Retina (tissue), 1 donor: Measurements from ENCODE around the gene ARID3C.
A peak's percentile ranks its signal among the peaks of the same experiment; 100 is the strongest.
"Not testable (repeated sequence)": the region's sequence is repeated elsewhere in the genome, so short reads cannot be mapped to it uniquely, and the experiment has no call there.

Source experiments
- DNase-seq: peaks from one replicate; pipeline ENCODE4 v3.0.0-alpha.2; 2016

ARID3C gene

DNA sequence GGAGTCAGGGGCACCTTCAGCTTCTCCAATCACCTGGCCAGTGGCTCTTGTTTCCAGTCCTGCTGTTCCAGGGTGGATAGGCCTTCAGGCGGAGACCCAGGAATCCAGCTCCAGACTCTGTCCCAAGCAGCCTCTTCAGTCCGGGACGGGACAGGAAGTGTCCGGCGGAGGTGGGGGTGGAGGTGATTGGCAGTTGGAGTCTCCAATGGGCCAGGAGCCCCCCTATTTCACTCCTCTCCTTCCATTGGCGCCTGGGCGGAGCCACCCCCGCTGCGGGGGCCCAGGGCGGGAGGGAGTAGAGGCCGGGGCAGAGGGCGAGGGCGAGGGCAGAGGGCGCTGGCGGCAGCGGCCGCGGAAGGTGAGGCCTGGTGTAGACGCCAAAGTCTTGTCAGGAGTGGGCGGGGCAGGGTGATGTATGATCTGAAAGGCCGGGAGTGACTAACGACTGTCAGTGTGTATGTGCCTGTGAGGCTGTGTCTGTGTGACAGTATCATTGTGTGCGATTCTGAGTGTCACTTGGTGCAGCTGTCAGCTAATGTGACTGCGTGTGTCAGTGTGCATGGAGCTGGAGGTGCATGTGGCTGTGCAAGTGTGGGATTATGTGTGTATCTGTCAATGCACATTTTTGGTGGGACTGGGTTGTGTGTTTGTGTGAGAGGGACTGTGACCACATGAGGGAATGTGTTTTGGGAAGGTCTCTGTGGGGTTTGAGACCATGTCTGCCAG, 23.2 kb upstream of the ARID3C start, which contains the start of gene IL11RA:
IL11RA (plus strand) TSS at position 310 of the 726 bp plus-strand sequence. CDS start 3,033 bp downstream, outside the sequence.
- DNase-seq, result peak; percentile 71

DNA sequence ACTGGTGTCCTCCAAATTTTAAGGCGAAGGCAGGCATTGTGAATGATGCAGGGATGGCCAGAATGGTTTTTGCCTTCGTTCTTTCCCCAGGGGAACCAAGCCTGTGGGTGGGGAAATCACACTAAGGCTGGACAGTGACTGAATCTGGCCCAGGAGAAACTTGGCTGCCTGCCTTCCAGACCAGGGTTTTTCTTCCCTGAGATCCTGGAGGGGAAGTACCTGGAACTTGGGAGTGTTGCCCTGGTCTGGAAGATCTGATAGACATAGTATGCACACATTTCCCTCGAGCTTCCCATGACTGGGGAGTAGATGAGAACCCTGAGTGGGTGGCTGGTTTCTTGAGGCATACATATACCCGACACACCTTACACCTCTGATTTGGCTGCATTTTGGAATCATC, 22.5 kb upstream of the ARID3C start:
- DNase-seq, result no peak

DNA sequence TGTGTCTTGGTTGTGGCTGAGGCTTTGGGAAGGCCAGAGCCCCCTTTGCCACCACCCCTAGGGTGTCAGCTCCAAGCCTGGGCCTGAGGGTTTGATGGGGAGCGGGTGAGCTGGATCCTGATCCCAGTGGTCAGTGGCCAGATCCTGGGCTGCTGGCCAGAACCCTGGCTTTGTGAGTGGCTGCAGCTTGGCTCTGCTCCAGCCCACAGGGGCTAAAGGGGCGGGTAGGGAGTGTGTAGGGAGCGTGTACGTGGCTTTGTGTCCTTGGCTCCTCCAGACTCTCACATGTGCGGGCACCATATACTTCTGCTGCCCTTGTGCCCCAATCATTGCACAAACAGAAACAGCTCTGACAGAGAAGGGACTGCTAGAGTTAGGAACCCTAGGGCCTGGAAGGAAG, 21.9 kb upstream of the ARID3C start:
- DNase-seq, result no peak

DNA sequence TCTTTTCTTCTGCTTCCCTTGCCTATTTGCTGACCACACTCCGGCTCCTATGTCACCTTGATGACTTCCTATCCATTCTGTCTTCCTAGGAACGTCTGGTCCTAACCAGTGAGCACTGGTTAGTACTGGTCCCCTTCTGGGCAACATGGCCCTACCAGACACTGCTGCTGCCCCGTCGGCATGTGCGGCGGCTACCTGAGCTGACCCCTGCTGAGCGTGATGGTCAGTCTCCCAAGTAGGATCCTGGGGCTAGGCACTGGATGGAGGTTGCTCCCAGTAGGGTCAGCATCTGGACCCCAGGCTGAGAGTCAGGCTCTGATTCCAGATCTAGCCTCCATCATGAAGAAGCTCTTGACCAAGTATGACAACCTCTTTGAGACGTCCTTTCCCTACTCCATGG, 19.8 kb upstream of the ARID3C start:
- DNase-seq, result no peak

DNA sequence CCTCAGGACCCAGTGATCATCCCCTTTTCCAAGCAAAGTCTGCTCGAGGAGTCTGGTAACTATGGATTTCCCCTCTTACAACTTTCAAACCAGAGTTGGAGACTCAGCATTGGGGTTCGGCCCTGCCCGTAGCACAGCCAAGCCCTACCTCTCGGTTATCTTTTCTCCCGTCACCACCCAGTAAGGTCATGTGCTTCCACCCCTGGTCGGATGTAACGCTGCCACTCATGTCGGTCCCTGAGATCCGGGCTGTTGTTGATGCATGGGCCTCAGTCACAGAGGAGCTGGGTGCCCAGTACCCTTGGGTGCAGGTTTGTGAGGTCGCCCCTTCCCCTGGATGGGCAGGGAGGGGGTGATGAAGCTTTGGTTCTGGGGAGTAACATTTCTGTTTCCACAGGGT, 18.8 kb upstream of the ARID3C start:
- DNase-seq, result no peak

DNA sequence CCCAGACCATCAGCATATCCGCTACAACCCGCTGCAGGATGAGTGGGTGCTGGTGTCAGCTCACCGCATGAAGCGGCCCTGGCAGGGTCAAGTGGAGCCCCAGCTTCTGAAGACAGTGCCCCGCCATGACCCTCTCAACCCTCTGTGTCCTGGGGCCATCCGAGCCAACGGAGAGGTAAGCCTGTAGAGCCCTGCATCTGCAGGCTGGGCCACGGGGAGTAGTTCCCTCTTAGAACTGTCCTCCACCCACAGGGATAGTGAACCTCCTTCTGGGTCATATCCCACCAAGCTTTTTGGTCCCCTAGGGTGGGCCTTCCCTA, 18.2 kb upstream of the ARID3C start:
- DNase-seq, result no peak

DNA sequence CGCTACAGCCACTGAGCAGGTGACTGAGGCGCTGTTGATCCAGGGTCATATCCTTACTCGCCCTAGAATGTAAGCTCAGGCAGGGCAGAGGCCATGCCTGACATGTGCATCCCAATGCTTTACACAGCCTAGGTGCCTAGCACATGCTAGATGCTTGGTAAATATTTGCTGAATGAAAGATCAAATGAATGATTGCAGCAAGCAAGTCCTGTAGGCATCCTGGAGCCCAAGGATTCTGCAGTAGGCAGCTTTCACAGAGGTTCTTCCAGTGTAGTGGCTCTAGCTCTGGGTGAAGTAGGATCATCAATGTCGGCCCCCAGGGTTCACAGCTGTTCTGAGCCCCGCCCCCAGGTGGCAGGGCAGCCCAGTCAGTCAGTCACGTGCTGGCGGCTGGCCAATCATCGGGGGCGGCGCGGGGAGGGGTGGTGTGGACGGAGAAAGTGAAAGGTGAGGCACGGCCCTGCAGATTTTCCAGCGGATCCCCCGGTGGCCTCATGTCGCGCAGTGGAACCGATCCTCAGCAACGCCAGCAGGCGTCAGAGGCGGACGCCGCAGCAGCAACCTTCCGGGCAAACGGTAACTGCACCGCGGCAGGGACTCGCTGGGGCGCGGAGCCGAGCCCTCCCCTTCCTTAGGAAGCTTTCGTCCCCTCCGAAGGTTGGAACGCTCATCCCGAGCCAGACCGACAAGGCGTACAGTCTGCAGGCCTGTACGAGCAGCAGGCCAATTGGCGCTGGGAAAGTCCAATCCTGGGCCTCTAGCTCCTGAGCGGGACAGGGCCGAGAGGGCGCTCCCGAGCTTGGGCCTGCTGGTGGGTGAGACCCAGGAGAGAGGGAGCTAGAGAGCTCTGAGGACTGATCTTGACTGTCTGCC, 17.6 kb upstream of the ARID3C start, which contains the start of gene GALT:
GALT (plus strand) TSS at position 465 of the 873 bp plus-strand sequence; CDS start at position 495, 30 bp downstream.
- peak; percentile 96 for DNase-seq

DNA sequence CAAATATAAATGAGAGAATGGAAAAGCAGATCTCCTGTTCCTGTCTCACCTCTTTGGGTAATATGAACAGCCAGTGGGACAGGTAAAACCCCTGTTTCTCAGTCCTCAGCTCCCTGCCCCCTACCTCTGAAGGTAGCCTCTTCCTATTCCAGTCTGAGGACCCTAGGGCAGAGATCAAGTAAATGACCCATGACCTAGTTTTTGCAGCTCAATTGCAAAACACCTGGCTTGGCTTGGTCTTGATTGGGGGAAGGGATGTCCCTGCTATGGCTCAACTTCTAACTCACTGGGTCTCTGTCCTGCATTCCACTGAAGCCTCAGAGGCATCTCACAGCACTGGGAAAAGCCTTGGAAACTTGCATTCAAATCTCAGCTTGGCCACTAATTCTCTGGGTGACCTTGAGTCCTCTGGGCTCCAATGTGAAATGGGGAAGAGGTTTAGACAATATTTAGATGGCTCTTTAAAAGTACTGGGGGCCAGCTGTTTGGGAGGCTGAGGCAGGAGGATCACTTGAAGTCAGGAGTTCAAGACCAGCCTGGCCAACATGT, 16.0 kb upstream of the ARID3C start:
- no peak for DNase-seq

DNA sequence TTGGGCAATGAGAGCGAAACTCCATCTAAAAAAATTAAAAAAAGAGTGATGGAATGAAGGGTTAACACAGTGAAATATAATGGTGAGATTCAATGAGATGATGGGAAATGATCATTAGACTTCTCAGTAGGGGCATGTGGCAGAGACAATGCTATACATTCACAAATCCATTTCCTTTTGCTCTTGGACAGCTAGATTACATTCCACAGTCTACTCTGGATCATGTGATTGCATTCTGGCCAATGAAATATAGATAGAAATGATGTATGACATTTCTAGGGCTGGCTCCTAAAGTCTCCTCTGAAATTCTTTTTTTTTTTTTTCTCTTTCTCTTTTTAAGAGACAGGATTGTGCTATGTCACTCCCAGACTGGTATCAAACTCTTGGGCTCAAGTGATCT, 13.8 kb upstream of the ARID3C start:
- DNase-seq, result no peak

DNA sequence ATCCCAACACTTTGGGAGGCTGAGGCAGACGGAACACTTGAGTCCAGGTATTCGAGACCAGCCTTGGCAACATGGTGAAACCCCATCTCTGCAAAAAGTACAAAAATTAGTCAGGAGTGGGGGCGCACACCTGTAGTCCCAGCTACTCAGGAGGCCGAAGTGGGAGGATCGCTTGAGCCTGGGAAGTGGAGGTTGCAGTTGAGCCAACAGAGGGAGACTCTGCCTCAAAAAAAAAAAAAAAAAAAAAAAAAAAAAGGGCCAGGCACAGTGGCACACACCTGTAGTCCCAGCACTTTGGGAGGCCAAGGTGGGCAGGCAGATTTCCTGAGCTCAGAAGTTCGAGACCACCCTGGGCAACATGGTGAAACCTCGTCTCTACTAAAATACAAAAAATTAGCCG, 10.5 kb upstream of the ARID3C start:
- DNase-seq, result not testable (repeated sequence)

DNA sequence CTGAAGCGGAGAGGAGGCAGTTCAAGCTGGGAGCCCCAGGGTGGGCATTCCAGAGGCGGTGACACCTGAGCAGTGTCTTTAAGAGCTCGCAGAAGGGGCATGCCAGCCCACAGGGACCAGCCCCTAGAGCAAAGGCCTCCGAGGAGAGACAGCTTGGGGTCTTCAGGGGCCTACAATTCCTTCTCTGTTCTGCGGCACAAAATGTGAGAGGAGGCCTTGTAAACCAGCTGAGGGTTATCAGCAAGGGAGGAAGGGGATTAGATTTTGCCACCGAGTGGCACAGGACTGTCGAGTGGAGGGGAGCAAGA, 9.2 kb upstream of the ARID3C start:
- DNase-seq, result no peak

DNA sequence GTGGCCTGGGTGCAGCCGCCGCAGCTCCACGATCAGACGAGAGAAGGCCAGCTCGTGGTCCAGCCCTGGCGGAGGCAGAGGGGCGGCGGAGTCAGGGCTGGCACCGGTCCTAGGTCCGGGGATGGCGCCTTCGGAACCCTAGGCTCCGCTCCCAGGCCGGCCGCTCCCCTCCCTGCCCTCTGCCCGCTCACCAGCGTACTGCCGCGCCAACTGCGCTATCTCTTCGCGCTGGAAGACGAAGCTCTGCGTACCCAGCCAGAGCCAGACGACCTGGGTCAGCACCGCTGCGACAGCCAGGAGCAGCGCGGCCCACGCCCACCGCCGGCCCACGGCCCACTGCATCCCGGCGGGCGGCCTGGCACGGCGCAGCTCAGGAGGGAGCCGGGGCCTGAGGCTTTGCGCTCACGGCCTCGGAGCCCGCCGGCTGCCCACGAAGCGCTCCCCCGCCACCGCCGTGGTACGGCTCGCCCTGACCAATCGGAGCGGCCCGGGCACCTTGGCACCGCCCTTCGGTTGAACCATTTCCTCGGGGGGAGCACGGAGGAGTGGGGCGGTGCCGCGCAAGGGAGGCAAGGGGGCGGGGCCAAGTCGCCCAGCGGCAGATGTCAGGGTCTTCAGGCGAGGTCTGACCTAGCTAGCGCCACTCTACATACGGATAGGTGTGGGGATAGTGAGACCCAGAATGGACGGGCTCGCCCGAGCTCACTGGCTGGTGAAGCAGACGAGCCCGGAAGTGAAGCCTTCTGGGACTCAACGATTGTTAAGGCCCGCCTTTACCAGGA, 8.7 kb upstream of the ARID3C start, which contains the start of gene SIGMAR1:
SIGMAR1 (minus strand) TSS at position 432 of the 782 bp plus-strand sequence; CDS start at position 342, 90 bp downstream.
- DNase-seq, result peak; percentile 96

DNA sequence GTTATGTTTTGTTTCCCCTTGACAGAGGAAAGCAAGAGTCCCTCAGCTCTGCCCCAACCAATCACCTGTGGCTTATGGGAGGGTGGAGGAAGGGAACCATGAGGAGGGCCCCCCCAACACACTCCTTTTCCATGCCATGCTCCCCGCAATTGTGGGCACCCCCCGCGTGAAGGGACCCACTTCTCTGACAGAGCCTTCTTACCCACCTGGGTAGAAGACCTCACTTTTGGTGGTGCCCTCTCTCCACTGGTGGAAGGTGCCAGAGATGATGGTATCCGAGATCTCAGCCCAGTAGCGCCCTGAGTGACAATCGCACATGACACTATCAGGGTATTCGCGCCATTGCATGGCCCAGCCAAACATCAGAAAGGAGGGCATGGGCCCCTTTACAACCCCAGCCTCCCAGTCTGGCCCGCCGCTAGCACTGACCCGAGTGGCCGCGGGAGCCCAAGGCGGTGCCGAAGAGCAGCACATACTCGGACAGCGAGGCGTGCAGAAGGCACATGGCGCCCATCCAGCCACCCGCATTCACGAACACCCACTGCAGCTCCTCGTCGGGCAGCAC, 8.0 kb upstream of the ARID3C start:
- DNase-seq, result no peak

DNA sequence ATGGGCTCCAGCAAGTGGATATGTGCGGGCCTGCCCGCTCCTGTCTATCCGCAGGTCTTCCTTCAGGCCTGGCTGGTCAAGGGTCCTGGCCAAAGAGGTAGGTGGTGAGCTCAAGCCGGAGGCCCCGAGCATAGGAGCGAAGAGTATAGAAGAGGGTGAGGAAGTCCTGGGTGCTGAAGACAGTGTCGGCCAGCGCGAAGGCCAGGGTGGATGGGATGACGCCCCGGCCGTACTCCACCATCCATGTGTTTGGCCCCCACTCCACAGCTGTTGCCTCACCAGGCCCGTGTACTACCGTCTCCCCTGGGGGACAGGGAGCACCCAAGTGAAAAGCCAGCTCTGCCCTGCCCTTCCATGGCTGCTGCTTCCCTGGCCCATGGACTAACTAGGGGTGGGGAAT, 6.7 kb upstream of the ARID3C start:
- DNase-seq, result no peak

DNA sequence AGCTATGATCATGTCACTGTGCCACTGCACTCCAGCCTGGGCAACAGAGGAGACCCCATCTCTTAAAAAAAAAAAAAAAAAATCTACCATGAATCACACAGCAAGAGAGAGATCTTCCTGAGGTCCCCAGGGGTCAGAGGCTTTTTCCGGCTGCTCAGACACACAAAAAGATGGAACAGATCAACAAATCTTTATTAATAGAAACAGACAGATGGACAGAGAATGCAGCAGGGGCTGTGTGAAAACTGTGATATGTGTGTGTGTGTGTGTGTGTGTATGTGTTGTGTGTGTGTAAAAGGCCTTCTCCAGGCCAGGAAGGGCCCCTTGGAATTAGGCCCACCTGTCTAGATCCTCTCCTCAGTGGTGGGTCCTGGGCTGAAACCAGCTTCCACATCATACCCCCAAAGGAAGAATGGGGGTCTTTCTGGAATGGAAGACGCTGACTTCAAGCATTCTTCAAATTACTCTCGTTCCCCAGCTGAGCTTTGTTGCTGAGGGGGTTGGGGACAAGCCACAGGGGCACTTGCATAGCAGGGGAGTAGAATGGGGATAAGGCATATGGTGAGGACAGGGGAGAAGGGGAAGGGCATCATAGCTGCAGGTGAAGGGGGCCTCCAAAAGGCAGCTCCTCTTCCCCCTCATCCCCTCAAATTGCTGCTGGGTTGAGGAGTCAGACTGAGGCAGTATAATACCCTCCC, 5.8 kb upstream of the ARID3C start:
- DNase-seq, result peak; percentile 2

DNA sequence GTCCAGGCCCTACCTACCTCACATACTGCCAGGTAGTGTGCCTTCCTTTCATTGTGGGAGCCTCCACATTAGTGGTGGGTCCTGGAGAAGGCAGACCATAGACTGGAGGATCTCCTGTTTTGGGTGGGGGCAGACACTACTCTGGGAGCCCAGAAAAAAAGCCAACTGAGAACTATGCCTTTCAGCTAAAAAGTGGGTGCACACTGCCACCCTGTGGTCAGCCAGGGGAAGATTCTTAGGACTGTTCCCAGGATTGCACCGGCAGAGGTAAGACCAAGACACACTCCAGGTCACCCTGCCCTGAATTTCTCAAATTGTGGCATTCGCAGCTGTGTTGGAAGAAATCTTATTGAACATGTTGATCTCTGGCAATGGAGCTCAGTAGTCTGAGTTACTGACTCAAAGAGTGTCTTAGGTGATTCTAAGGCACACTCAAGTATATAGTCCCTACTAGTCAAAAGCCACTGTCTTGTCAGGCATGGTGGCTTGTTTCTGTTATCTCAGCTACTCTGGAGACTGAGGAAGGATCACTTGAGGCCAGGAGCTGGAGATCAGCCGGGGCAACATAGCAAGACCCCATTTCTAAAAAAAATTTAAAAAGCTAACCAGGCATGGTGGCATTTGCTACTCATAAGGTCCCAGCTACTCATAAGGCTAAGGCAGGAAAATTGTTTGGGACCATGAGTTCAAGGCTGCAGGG, 5.1 kb upstream of the ARID3C start:
- DNase-seq, result peak; percentile 79

DNA sequence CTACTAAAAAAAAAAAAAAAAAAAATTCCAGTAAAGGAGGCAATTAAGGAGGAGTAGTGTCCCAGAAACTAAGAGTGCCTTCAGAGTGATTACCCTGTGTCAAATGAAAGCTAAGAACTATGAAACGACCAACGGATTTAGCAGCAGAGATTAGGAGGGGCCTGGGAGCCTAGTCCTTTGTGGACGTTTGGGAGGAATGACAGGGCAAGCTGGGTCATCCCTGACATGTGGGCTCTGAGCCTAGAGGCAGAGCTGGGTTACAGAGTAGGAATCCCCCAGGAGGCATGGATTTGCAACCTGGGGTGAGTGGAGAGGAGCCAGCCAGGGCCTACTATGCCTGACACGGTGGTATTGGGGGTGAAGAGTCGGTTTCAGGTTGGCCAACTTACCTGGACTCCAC, 4.3 kb upstream of the ARID3C start:
- DNase-seq, result no peak

DNA sequence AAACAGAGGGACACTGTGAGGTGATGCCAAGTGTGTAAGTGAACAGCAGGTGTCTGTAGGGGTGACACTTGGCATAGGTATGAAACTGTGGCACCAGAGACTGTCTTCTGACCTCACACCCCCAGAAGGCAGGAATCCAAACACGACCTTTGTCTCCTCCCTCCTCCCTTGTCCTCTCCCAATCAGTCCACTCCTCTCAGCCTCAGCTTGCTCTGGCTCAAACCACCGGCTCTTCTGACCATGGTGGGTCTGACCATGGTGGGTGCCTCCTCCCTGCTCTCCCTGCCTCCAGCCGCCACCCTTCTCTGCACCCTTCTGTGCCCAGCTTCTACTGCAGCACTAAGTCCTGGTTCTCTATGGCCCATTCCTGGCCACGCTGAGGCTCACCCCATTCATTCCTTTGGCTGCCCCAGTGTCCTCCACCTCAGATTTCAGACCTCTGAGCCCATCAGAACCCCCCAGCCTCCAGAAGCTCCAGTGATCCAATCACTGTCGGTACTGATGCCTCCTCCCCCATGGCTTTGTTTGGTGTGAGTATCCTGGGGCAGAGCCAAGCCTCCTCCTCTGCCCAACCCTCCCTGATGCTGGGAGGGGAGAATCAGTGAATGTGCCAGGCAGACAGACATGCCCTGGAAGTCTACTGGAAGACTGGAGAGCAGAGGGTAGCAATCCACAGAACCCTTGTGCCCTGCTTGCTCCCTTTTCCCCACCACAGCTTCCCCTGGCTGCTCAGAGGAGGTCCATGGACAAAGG, 1.7 kb upstream of the ARID3C start:
- DNase-seq, result no peak

DNA sequence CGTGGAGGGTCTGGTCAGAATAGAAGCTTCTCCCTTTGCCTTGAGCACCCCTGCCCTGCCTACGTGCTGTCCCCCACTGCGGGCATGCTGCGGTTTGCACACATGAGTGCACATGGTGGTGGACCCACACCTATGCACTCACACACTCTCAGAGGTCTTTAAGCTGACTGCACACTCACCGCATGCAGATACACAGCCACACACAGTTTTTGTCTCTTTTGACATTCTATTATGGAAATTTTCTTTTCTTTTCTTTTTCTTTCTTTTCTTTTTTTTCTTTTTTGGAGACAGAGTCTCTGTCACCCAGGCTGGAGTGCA, 584 bp upstream of the ARID3C start:
- DNase-seq, result no peak

DNA sequence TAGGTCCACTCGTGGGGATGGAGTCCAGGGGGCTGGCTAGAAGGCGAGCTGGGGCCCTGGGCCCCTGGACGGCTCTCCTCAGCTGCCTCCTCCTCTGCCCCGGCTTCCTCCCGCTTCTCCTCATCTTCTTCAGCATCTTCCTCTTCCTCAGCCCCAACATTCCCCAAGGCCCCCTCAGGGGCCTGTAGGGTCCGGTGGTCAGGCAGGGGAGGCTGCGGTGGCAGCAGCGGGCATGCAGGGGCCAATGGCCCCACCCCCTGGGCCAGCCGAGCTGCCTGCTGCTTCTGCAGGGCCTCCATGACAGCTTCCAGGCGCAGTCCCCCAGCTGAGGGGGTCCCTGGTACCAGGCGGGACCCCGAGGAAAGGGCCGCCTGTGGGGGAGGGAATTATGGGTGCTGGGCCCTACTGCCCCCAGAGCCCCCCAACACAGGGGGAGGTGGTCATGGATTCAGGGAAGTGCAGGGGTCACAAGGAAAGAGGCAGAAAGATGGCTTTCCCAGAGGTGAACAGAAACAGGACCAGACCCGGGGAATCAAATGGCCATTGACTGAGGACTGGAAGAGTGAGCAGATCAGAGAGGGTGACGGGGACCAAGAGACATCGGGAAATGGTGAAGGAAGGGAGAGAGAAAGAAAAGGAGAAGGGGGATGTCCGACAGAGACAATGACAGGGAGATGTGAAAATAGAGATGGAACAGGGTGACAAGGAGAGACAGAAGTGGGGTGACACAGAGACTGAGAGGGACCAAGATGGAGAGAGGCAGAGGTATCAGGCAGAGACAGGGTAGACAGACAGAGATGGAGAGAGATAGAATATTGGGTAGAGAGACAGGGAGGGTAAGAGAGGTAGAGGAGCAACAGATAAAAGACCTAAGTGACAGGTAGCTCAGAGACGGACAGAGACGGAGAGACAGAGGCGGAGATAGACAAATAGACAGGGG, 880 bp downstream of the ARID3C start:
- no peak for DNase-seq
